Measurements from ENCODE around the gene GFOD1. TPM values are rescaled to one million over a fixed set of nuclear protein-coding genes. Genes with fewer than 3 reads are reported as not detected.
"Not testable (repeated sequence)": the region's sequence is repeated elsewhere in the genome, so short reads cannot be mapped to it uniquely, and the experiment has no call there.

Gene GFOD1
- total RNA-seq, 1 donor from 2014 or later, result 2.8 TPM

- no peak for DNase-seq (ENCODE audit: low read depth)
These were observed 24.7 kb upstream of the GFOD1 start for GRCh38 chr6:13511913-13512717.

GRCh38 chr6:13511141-13511571, 23.8 kb upstream of the GFOD1 start:
- DNase-seq (ENCODE audit: low read depth), result not testable (repeated sequence)

- not testable (repeated sequence) for DNase-seq (ENCODE audit: low read depth)
These were observed 23.0 kb upstream of the GFOD1 start for GRCh38 chr6:13510433-13510832.

- peak; percentile 18 for DNase-seq (ENCODE audit: low read depth)
These were observed 21.6 kb upstream of the GFOD1 start for GRCh38 chr6:13508711-13509705.

GRCh38 chr6:13507306-13507860, 20.0 kb upstream of the GFOD1 start:
- DNase-seq (ENCODE audit: low read depth), result no peak

- no peak for DNase-seq (ENCODE audit: low read depth)
These were observed 17.9 kb upstream of the GFOD1 start for GRCh38 chr6:13505345-13505734.

GRCh38 chr6:13504611-13505344, 17.4 kb upstream of the GFOD1 start:
- no peak for DNase-seq (ENCODE audit: low read depth)

GRCh38 chr6:13500915-13501314, 13.5 kb upstream of the GFOD1 start:
- no peak for DNase-seq (ENCODE audit: low read depth)

GRCh38 chr6:13500264-13500663, 12.9 kb upstream of the GFOD1 start:
- DNase-seq (ENCODE audit: low read depth), result no peak

GRCh38 chr6:13496513-13497190, 9.3 kb upstream of the GFOD1 start:
- DNase-seq (ENCODE audit: low read depth), result peak; percentile 17

- DNase-seq (ENCODE audit: low read depth), result no peak
These were observed 8.4 kb upstream of the GFOD1 start for GRCh38 chr6:13495818-13496217.

- no peak for DNase-seq (ENCODE audit: low read depth)
These were observed 7.8 kb upstream of the GFOD1 start for GRCh38 chr6:13495112-13495776.

- no peak for DNase-seq (ENCODE audit: low read depth)
These were observed 6.7 kb upstream of the GFOD1 start for GRCh38 chr6:13494137-13494536.

GRCh38 chr6:13493147-13493546, 5.7 kb upstream of the GFOD1 start:
- DNase-seq (ENCODE audit: low read depth), result no peak

- DNase-seq (ENCODE audit: low read depth), result no peak
These were observed 5.0 kb upstream of the GFOD1 start for GRCh38 chr6:13492357-13492756.

GRCh38 chr6:13491538-13491937, 4.1 kb upstream of the GFOD1 start:
- no peak for DNase-seq (ENCODE audit: low read depth)

GRCh38 chr6:13490402-13490801, 3.0 kb upstream of the GFOD1 start:
- DNase-seq (ENCODE audit: low read depth), result no peak

- no peak for DNase-seq (ENCODE audit: low read depth)
These were observed 1.5 kb upstream of the GFOD1 start for GRCh38 chr6:13488896-13489237.

GRCh38 chr6:13488015-13488895, 855 bp upstream of the GFOD1 start:
- no peak for DNase-seq (ENCODE audit: low read depth)
